ENCODE measurements around the gene CD82.

- TF ChIP-seq CTCF (IDR thresholded peaks at IDR 0.05) (no peak), EZH2 (IDR thresholded peaks at IDR 0.05; ENCODE audit: borderline replicate concordance, insufficient read depth, low read depth, low read length, poor library complexity, severe bottlenecking) (no peak)
Observed at GRCh38 chr11:44606472-44606871, 41.0 kb downstream of the CD82 start.
